ENCODE measurements around the gene TPP2. TPM values are rescaled to one million over a fixed set of nuclear protein-coding genes. Genes with fewer than 3 reads are reported as not detected.

TPP2 gene
- total RNA-seq, 1 experiment from 2014 or later, result 36.7 TPM

- RAD21 ChIA-PET (ENCODE audit: low non-redundant PET in 1 of 2, low total read pairs in 2 of 2, uncharacterized antibody in 2 of 2, unreplicated experiment in 2 of 2), result no interaction called here
- intact Hi-C loops (cut with micrococcal nuclease), result no loop called here
- H3K9me2 ChIP-seq (ENCODE audit: insufficient read depth), result no peaks in the 10 kb centered on the region
- H3K27ac ChIP-seq (ENCODE audit: low read depth, low read length), result no peak overlapping the region
- TF ChIP-seq ELF1 (IDR thresholded peaks at IDR 0.05; ENCODE audit: borderline replicate concordance, low read depth) (no peak), ATF3 (IDR thresholded peaks at IDR 0.05) (no peak), RAD21 (IDR thresholded peaks at IDR 0.05; ENCODE audit: low read depth) (no peak), FOSL1 (IDR thresholded peaks at IDR 0.05; ENCODE audit: low read depth) (no peak), ZBTB33 (IDR thresholded peaks at IDR 0.05; ENCODE audit: extremely low read depth, insufficient replicate concordance, low read length) (no peak)
- H3K79me2 ChIP-seq (ENCODE audit: insufficient read depth, low read length), result no peaks in the 10 kb centered on the region
- no peak overlapping the region for H3K4me2 ChIP-seq (ENCODE audit: low read length)
- no TSS peak for BruUV-seq (replicated peaks)
- no peaks in the 10 kb centered on the region for H3K4me1 ChIP-seq (ENCODE audit: control insufficient read depth in 1 of 2, insufficient read depth in 2 of 2, low read length in 2 of 2)
- H3K4me3 ChIP-seq (replicated peaks in 1 of 2; ENCODE audit: low read depth in 1 of 2, low read length in 2 of 2), result no peak overlapping the region
- H3K9ac ChIP-seq (ENCODE audit: low read length), result no peak overlapping the region
- CTCF ChIA-PET, result no interaction called here
- ATAC-seq (no peak), DNase-seq (ENCODE audit: low read depth, low spot score) (no peak)
- no peak overlapping the region for H2AFZ ChIP-seq (ENCODE audit: low read depth, low read length, poor library complexity, severe bottlenecking)
- H3K9me3 ChIP-seq (ENCODE audit: control insufficient read depth in 1 of 2, insufficient read depth in 1 of 2, low read depth in 1 of 2, low read length in 2 of 2), result no peaks in the 10 kb centered on the region; a peak in 2 of 4 replicates
- POLR2A ChIA-PET, result no interaction called here
- no peaks in the 10 kb centered on the region for H4K20me1 ChIP-seq (ENCODE audit: insufficient read depth)
- H3K36me3 ChIP-seq (ENCODE audit: control insufficient read depth in 1 of 2, insufficient read depth in 2 of 2, low read length in 2 of 2), result no peaks in the 10 kb centered on the region
- H3K27me3 ChIP-seq (ENCODE audit: insufficient read depth, low read length), result peaks cover 31% of the 10 kb centered on the region
Measured at GRCh38 chr13:102693776-102694175, 97.0 kb downstream of the TPP2 start.

- H2AFZ ChIP-seq (ENCODE audit: low read depth, low read length, poor library complexity, severe bottlenecking), result no peak within 1 kb of the TSS
- H3K9me3 ChIP-seq (ENCODE audit: control insufficient read depth in 1 of 2, insufficient read depth in 1 of 2, low read depth in 1 of 2, low read length in 2 of 2), result no peaks in the 10 kb centered on the region; a peak in 2 of 4 replicates
- CTCF ChIA-PET, result no interaction called here
- H3K4me3 ChIP-seq (replicated peaks in 1 of 2; ENCODE audit: low read depth in 1 of 2, low read length in 2 of 2), result no peak within 1 kb of the TSS
- no TSS peak for BruUV-seq (replicated peaks)
- no peaks in the 10 kb centered on the region for H3K36me3 ChIP-seq (ENCODE audit: control insufficient read depth in 1 of 2, insufficient read depth in 2 of 2, low read length in 2 of 2)
- no peak for TF ChIP-seq REST (IDR thresholded peaks at IDR 0.05; ENCODE audit: low read depth)
- no peak for TF ChIP-seq ATF3 (IDR thresholded peaks at IDR 0.05)
- TF ChIP-seq JUND (IDR thresholded peaks at IDR 0.05), result no peak
- H3K27me3 ChIP-seq (ENCODE audit: insufficient read depth, low read length), result peaks cover 31% of the 10 kb centered on the region
- no peak for ATAC-seq
- no peak within 1 kb of the TSS for H3K9ac ChIP-seq (ENCODE audit: low read length)
- RAD21 ChIA-PET (ENCODE audit: low non-redundant PET in 1 of 2, low total read pairs in 2 of 2, uncharacterized antibody in 2 of 2, unreplicated experiment in 2 of 2), result no interaction called here
- no peak for DNase-seq (ENCODE audit: low read depth, low spot score)
- no peak within 1 kb of the TSS for H3K4me2 ChIP-seq (ENCODE audit: low read length)
- H3K9me2 ChIP-seq (ENCODE audit: insufficient read depth), result no peaks in the 10 kb centered on the region
- H3K79me2 ChIP-seq (ENCODE audit: insufficient read depth, low read length), result no peaks in the 10 kb centered on the region
- H4K20me1 ChIP-seq (ENCODE audit: insufficient read depth), result no peaks in the 10 kb centered on the region
- intact Hi-C loops (cut with micrococcal nuclease), result no loop called here
- H3K27ac ChIP-seq (ENCODE audit: low read depth, low read length), result no peak within 1 kb of the TSS
- POLR2A ChIA-PET, result no interaction called here
- no peaks in the 10 kb centered on the region for H3K4me1 ChIP-seq (ENCODE audit: control insufficient read depth in 1 of 2, insufficient read depth in 2 of 2, low read length in 2 of 2)
Measured at GRCh38 chr13:102694937-102695336, 98.2 kb downstream of the TPP2 start, which contains the start of gene METTL21C. Gene METTL21C (minus strand): TSS chr13:102695044. CDS start chr13:102694498, 546 bp downstream.
